Parathyroid adenoma (tissue), 2 donors: ENCODE data around the gene XRCC4.

Experiments used
- H2AFZ ChIP-seq: fragments of 300-600 bp; sonication (generic); one replicate; pipeline ENCODE4 v1.7.0; 2017; ENCODE audit warnings: antibody characterized with exemption, mild to moderate bottlenecking
- H3K27ac ChIP-seq: fragments of 300-600 bp; sonication (generic); one replicate; pipeline ENCODE4 v1.7.0; 2017
- H3K27me3 ChIP-seq: fragments of 300-600 bp; sonication (generic); one replicate; pipeline ENCODE4 v1.7.0; 2017; ENCODE audit warnings: low read length; ENCODE audit not compliant: control insufficient read depth, insufficient read depth
- H3K36me3 ChIP-seq: fragments of 300-600 bp; sonication (generic); one replicate; pipeline ENCODE4 v1.7.0; 2017; ENCODE audit warnings: low read length; ENCODE audit not compliant: control insufficient read depth, insufficient read depth
- H3K4me1 ChIP-seq: fragments of 300-600 bp; sonication (generic); one replicate; pipeline ENCODE4 v1.7.0; 2017; ENCODE audit warnings: control low read depth
- H3K4me2 ChIP-seq: fragments of 300-600 bp; sonication (generic); one replicate; pipeline ENCODE4 v1.7.0; 2017; ENCODE audit warnings: low read length
- H3K4me3 ChIP-seq: fragments of 300-600 bp; sonication (generic); one replicate; pipeline ENCODE4 v1.7.0; 2017; ENCODE audit warnings: low read depth, low read length
- H3K79me2 ChIP-seq: fragments of 300-600 bp; sonication (generic); one replicate; pipeline ENCODE4 v1.7.0; 2017; ENCODE audit warnings: control low read depth
- H3K9ac ChIP-seq: fragments of 300-600 bp; sonication (generic); one replicate; pipeline ENCODE4 v1.7.0; 2017; ENCODE audit warnings: mild to moderate bottlenecking
- H3K9me3 ChIP-seq: fragments of 300-600 bp; sonication (generic); one replicate; pipeline ENCODE4 v1.7.0; 2017; ENCODE audit warnings: low read length; ENCODE audit not compliant: control insufficient read depth
- TF ChIP-seq, protein P1 (sequence below): fragments of 300-600 bp; sonication (generic); IDR thresholded peaks from one replicate; pipeline ENCODE4 v1.7.0; 2017; ENCODE audit warnings: antibody characterized with exemption, mild to moderate bottlenecking
- donor health status: primary hyperparathyroidism.

XRCC4 gene

DNA sequence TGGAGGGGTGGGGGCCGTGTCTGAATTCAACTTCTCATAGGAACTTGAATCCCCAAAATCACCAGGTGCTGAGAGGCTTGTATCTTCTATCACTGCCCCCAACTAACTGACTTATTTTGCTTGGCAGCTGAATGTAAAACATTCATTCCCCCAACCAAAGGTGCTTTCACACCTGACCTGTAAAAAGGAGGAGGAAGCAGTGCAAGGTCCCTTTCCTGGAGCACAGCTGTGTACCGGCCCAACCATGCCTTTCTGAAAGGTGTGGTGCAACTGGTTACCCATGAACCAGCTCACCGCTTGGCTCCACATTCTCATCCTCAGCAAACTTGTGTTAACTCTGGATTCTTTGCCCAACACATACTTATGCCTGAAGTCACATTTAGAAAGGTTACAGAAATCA, 34.8 kb upstream of the XRCC4 start:
- H3K9me3 ChIP-seq, result no peaks in the 10 kb centered on the region
- TF ChIP-seq, protein P1, sequence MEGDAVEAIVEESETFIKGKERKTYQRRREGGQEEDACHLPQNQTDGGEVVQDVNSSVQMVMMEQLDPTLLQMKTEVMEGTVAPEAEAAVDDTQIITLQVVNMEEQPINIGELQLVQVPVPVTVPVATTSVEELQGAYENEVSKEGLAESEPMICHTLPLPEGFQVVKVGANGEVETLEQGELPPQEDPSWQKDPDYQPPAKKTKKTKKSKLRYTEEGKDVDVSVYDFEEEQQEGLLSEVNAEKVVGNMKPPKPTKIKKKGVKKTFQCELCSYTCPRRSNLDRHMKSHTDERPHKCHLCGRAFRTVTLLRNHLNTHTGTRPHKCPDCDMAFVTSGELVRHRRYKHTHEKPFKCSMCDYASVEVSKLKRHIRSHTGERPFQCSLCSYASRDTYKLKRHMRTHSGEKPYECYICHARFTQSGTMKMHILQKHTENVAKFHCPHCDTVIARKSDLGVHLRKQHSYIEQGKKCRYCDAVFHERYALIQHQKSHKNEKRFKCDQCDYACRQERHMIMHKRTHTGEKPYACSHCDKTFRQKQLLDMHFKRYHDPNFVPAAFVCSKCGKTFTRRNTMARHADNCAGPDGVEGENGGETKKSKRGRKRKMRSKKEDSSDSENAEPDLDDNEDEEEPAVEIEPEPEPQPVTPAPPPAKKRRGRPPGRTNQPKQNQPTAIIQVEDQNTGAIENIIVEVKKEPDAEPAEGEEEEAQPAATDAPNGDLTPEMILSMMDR, result no peak
- no peaks in the 10 kb centered on the region for H3K4me1 ChIP-seq
- H3K4me3 ChIP-seq, result no peak overlapping the region
- H2AFZ ChIP-seq, result no peak overlapping the region
- H3K79me2 ChIP-seq, result no peaks in the 10 kb centered on the region
- H3K4me2 ChIP-seq, result no peak overlapping the region
- no peaks in the 10 kb centered on the region for H3K27me3 ChIP-seq
- H3K36me3 ChIP-seq, result no peaks in the 10 kb centered on the region
- no peak overlapping the region for H3K27ac ChIP-seq
- no peak overlapping the region for H3K9ac ChIP-seq

DNA sequence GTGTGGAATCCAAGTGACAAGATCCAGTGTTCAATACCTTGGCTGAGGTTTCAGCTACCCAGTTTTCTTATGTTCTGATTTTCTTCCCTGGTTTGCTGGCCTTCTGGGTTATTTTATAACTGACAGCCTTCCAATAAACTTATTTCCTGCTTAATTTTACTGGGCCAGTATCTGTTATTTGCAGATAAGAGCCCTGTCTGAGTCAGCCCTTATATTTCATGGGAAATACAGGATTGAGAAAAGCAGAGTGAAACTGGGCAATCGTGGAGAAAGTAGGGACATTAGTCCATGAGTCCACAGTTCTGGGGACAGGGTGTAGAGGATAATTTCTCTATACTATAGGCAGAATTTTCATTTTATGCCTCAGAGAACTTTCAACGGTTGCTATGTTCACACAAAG, 32.4 kb upstream of the XRCC4 start:
- no peak overlapping the region for H3K4me3 ChIP-seq
- no peak overlapping the region for H3K4me2 ChIP-seq
- no peaks in the 10 kb centered on the region for H3K36me3 ChIP-seq
- H3K27ac ChIP-seq, result no peak overlapping the region
- no peak overlapping the region for H2AFZ ChIP-seq
- H3K27me3 ChIP-seq, result no peaks in the 10 kb centered on the region
- H3K9ac ChIP-seq, result no peak overlapping the region
- H3K79me2 ChIP-seq, result no peaks in the 10 kb centered on the region
- H3K4me1 ChIP-seq, result no peaks in the 10 kb centered on the region
- TF ChIP-seq, protein P1, result no peak
- no peaks in the 10 kb centered on the region for H3K9me3 ChIP-seq

DNA sequence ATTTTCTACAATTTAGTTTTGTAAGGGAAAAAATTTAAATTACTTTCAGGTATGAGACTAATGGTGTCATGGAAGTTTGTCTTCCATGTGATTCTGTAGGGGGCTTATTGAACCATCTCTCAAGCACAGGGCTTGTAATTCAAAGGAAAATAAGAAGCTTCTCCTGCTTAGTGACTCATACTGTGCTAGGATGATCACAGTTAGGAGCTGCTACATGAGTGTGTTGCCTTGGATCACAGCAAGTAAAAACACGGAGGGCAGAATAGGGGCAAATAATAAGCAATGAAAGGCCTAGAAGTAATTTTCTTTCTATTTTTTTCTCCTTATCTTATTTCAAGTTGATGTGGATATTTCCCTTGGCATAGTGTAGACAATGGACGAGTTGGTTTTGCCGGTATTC, 29.1 kb upstream of the XRCC4 start:
- H3K27me3 ChIP-seq, result no peaks in the 10 kb centered on the region
- H3K79me2 ChIP-seq, result no peaks in the 10 kb centered on the region
- H3K36me3 ChIP-seq, result no peaks in the 10 kb centered on the region
- H3K27ac ChIP-seq, result no peak overlapping the region
- H2AFZ ChIP-seq, result no peak overlapping the region
- TF ChIP-seq, protein P1, result no peak
- H3K9ac ChIP-seq, result no peak overlapping the region
- H3K4me3 ChIP-seq, result no peak overlapping the region
- H3K4me1 ChIP-seq, result no peaks in the 10 kb centered on the region
- no peak overlapping the region for H3K4me2 ChIP-seq
- H3K9me3 ChIP-seq, result no peaks in the 10 kb centered on the region

DNA sequence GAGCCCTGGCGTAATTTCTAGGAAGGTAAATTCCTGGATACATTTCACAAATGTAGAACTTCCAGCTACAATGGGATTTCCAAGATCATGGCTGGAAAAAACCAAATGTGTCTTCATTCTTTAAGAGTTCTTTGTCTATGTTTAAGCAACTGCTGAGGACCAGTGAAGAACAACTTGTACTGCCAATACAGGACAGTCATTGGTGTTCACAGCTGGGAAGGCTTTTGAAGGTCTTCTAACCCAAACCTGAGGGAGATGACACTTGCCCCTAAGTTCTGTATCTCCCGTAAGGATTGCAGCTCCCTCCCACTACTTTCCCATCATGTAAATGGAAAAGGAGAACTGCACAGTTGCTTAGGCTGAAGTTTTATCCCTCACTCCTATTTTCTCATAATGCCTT, 28.5 kb upstream of the XRCC4 start:
- no peaks in the 10 kb centered on the region for H3K27me3 ChIP-seq
- TF ChIP-seq, protein P1, result no peak
- no peak overlapping the region for H3K27ac ChIP-seq
- H3K4me3 ChIP-seq, result no peak overlapping the region
- H3K9me3 ChIP-seq, result no peaks in the 10 kb centered on the region
- no peaks in the 10 kb centered on the region for H3K79me2 ChIP-seq
- H3K36me3 ChIP-seq, result no peaks in the 10 kb centered on the region
- no peaks in the 10 kb centered on the region for H3K4me1 ChIP-seq
- H2AFZ ChIP-seq, result no peak overlapping the region
- no peak overlapping the region for H3K9ac ChIP-seq
- no peak overlapping the region for H3K4me2 ChIP-seq

DNA sequence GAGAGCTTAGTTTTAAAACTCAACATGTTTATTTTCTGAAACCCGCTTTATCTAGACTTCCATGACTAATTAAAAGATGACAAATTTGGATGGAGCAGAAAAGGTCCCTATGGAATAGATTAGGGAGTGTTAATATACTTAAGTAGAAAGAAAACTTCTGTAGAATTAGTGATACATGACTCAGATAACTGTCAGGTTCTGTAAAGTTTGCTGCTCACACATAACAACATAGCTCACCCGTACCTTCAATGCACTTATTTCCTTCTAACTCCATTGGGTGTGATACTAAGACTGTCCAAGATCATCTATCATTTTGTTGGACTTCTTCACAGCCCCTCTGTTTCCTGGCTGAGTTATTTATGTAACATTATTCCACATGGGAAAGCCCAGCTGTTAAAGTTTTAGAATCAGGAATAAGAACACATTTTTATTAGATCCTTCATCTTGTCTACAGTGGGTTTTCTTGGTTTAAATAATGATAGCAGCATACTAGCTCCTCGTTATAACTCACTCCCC, 27.9 kb upstream of the XRCC4 start:
- Histone ChIP-seq H2AFZ (no peak overlapping the region), H3K36me3 (no peaks in the 10 kb centered on the region), H3K27ac (no peak overlapping the region), H3K9ac (no peak overlapping the region), H3K4me1 (no peaks in the 10 kb centered on the region), H3K27me3 (no peaks in the 10 kb centered on the region), H3K4me3 (no peak overlapping the region), H3K9me3 (no peaks in the 10 kb centered on the region), H3K4me2 (no peak overlapping the region), H3K79me2 (no peaks in the 10 kb centered on the region)
- TF ChIP-seq, protein P1, result no peak
